NCI-H1105 (cell line): ENCODE results near the gene TSPAN9.

ENCODE experiments used
- DNase-seq: peaks from one replicate; lab custom pipeline; 2025; lab: John Stamatoyannopoulos, UW

Gene TSPAN9

GRCh38 chr12:3077572-3078081, 448 bp downstream of the TSPAN9 start:
- DNase-seq, result no peak

DNA sequence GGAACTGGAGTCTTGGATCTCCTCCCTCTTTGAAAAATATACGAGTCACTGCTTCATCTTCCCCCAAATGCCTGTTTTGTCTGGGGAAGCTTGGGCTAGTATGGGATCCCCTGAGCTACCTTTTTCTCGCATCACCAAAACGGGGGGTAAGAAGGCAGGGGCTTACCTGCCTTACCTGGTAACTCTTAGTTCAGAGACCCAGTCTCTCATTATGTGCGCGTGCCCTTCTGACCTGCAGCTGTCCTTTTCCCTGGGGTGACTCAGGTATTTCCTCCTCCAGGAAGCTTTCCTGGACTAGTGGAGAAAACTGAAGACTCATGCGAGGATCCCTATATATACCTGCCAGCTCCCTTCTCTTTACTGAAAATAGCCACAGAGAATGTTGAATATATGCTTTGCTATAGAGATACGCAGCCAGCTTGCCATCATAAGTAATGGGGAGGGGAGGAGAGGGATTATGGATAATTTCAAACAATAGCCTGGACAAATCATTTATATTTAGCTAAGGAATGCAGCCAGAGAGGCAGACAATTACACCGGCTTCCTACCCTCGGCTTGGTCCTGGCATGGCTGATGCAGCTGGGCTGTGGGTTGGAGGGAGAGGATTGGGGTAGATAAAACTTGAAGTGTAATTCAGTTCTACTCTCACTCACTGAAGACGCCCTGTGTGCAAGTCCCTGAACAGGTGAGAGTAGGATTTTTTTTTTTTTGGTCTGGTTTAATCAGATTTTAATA, 1.1 kb downstream of the TSPAN9 start:
- DNase-seq, result no peak

DNA sequence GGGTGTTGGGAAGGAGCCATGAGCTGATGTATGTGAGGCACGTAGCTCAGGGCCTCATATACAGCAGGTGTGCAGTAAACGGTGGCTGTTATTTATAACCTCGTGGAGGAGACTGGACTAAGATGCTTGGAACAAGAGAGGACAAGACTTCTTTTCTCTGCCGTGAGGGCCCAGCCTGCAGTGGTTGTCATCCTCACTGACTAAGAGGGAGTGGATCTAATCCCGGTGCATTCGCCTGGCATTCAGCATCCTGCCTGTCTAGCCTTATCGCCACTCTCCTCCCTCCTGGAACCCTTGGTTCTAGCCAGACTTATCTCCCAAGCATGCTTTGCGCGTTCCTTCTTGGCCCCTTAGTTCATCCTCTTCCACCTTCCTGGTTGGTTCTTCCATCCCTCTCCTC, 3.9 kb downstream of the TSPAN9 start:
- no peak for DNase-seq

DNA sequence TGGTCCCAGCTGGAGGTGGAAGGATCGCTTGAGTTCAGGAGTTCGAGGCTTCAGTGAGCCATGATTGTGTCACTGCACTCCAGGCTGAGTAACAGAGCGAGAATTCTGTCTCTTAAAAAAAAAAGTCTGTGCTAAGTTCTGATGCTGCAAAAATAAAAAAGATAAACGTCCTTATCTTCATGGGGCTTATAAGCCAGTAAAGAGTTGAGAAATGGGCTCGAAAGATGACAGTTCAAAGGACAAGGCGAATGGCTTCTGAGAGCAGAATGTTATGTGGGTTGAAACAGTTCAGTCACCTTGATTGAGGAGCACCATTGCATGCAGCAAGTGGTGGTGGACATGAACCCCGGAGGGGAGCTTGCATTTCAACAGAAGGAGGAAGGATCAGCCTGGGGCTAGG, 4.7 kb downstream of the TSPAN9 start:
- no peak for DNase-seq

DNA sequence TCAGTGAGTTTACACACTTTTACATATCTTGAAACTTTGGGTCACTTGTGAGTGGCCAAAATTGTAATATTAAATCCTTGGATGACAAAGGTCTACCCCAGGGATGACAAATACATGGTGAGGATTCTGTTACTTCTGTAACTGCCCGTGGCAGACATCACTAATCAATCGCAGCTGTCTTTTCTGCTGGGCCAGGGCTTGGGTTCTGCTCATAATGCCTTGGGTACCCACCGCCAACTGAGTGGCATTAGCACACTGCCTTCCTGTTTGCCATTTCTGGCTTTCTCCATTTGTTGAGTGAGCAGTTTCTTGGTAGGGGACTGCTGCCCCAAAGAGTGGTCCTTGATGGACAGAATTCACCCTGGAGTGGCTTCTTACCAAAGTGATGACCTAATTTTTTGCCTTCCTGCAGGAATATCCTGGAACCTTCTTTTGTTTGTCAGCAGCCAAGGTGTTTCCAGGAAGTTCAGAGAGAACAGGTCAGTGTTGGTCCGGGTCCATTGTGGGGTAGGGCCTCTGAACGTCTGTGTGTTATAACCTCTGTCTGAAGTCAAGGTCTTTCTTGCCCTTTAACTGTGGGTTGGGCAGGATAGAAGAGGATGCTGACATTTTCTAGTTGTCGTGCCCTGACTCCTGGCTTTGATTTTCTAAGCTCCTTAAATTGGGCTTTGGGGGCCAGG, 6.2 kb downstream of the TSPAN9 start:
- no peak for DNase-seq

- DNase-seq, result no peak
Measured at GRCh38 chr12:3083921-3084347, 6.8 kb downstream of the TSPAN9 start.

DNA sequence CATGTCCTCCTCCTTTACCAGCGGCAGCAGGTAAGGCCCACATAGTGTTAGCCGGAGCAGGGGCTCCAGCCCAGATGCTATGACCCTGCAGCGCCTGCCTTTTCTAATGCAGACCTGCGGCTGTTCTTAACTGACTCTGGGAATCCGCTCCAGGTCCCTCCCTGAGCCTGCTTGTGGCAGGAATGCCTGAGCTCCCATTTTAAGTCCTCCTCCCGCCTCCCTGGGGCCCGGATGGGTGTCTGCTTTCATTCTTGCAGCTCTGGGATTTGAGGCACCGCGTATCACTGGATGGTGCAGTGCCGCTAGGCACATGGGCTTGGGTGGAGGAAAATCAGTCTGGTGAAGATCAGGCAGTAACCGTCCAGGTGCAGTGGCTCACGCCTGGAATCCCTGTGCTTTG, 7.6 kb downstream of the TSPAN9 start:
- no peak for DNase-seq

DNA sequence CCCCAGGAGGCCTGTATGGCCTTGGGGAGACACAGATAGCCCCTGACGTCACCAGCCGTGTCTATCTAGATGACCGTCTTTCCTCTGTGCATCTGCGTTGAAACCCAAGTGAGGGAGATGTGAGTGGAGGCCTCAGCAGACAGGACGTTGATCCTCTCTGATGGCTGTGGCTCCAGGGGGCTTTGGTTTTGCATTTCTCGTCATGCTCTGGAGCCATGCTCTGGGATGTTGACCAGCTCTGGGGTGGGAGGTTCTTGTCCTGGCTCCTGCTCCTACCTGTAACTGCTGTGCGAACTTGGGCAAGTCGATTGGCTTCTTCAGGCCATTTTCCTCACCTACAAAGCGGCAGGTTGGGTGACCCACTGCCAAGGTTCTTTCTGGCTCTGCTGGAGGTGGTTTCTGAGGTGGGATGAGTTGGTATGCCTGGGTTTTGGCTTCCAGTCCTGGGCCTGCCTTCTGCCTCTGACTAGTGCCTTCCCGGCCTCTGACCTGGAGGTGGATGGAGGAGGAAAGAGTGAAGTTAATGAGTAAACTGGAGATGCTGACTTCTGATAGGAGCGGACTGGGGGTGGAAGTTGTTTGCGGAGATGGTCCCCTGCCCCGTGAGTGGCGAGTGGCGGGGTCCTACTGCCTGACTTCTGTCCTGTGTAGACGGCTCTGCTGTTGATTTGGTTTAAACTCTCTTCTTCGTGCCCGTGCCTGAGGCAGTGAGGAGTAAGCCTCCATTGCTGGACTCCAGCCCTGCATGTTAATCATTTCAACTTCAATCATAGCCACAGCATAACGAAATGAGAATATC, 8.4 kb downstream of the TSPAN9 start:
- DNase-seq, result no peak

GRCh38 chr12:3086211-3086610, 9.0 kb downstream of the TSPAN9 start:
- DNase-seq, result no peak

DNA sequence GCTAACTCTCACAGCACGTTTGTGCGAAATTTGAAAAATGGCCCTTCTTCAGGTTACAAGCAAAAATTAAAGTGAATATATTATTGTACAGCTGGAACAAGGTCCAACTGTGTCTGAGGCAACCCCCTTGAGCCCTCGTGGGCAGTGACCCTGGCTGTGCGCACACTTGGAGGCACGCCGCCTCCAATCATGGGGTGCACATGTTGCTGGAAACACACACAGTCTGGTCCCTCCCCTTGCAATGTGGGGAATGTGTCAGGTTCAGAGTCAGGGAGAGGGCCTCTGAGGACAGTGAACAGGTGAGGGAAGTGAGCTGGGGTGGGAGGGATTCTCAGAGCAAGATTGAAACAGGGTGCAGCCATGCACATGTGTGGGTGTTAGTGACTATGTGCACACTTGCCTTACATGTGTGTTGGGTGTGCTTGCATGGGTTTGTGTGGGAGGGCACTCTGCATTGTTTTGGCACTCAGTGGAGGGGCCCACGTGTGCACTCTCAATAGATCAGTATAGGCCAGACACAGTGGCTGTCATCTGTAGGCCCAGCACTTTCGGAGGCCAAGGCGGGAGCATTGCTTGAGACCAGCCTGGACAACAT, 9.6 kb downstream of the TSPAN9 start:
- no peak for DNase-seq

DNA sequence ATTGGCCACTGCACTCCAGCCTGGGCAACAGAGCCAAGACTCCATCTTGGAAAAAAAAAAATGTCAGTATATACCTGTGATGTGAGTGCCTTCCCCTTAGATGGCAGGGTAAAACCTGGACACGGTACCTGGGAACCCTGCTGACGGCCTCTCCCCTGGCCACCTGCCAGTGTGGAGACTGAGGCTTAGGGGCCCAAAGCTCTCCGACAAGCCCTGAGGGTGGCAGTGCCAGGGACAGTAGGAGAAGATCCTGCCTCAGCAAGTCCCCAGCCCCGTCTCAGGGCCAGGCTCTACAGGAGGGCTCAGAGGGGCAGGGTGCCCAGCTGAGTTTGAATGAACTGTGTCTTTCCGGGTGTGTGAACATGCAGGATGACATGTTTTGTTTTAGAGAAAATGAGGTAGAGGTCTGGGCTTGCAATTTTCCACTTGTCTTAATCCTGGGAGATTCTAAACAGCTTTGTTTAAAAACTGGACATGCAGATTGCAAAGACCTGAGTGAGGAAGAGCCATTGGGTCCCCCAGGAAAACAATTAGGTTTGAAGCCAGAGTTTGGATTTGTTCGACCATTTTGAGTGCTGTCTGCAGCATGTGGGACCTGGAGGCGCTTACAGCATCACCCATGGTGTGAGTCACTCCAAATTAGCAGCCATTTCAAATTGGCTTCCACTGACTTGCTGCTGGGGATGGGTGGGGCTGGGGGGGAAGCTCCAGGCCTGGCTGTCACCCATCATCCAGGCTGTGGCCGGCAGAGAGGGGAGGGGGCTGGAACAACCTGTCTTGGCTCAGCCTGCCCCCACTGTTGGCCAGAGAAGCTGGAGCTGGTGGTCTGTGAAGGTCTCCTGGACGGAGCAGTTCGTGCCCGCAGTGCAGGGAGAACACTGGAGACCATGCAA, 10.8 kb downstream of the TSPAN9 start:
- no peak for DNase-seq

DNA sequence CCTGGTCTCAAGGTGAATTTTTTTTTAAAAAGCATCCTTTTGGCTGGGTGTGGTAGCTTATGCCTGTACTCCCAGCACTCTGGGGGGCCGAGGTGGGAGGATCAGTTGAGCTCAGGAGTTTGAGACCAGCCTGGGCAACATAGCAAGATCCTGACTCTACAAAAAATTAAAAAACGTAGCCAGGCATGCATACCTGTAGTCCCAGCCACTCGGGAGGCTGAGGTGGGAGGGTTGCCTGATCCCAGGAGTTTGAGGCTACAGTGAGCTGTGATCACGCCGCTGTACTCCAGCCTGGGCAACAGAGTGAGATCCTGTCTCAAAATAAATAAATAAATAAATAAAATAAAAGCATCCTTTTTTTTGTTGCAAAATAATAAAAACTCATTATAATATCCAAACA, 12.4 kb downstream of the TSPAN9 start:
- no peak for DNase-seq

DNA sequence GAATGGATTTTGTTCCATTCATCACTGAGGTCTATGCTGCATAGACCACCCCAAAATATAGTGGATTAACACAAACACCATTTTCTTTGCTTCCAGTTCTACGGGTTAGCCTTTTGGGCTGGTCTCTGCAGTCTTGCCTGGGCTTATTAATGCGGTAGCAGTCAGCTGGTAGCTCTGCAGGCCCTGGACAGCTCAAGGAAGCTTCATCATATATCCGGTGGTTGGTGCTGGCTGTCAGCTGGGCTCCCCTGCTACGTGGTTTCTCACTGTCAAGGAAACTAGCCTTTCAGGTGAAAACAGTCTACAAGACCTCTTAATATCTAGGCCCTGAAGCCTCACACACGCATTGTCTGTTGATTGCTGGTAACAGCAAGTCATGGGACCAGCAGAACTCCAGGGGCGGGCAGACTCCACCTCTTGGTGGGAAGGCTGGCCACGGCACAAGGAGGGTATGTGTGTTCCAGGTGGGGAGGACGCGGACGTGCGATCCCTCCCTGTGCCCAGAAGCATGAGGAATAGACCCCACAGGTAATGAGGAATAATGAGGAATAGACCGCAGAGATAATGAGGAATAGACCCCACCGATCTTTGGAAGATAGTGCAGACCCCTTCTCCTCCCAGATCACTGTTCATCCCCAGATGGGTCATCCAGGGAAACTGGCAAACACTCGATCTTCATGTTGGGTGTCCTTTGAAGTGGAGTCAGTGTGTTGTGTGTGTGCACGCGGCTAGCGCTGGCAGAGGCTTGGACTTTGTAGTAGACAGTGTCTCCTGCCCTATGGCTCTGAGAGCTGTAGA, 13.3 kb downstream of the TSPAN9 start:
- no peak for DNase-seq

GRCh38 chr12:3091038-3091319, 13.8 kb downstream of the TSPAN9 start:
- DNase-seq, result no peak

- DNase-seq, result no peak
Measured at GRCh38 chr12:3091382-3092241, 14.4 kb downstream of the TSPAN9 start.

DNA sequence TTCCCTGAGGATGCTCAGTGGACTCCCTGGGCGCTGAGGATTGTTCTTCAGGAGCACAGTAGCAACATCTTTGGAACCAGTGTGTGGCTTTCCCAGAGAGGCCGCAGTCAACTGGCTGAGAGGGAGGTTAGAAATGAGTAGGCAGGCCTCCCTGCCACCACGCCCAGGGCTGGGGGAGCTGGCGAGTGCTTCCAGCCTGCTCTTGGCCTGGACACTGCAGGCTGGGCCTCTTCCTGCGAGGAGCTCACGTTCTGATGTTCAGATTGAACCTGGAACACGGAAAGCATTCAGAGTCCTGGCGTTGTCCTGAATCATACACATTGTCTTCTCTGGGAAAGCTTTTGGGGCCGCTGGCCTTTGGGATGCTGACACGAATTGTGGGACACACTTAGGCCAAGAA, 15.6 kb downstream of the TSPAN9 start:
- DNase-seq, result no peak

GRCh38 chr12:3097186-3097804, 20.1 kb downstream of the TSPAN9 start:
- peak; percentile 43 for DNase-seq

- no peak for DNase-seq
Measured at GRCh38 chr12:3097836-3098235, 20.7 kb downstream of the TSPAN9 start.

GRCh38 chr12:3098436-3098835, 21.3 kb downstream of the TSPAN9 start:
- DNase-seq, result no peak
